H1 (cell line): ENCODE measurements around the gene ABCA13.

Source experiments
- EZH2 ChIP-seq: fragments of 200-600 bp; sonication (generic); IDR thresholded peaks from 2 replicates; pipeline ENCODE4 v1.7.1; 2012; ENCODE audit warnings: low read depth, mild to moderate bottlenecking, moderate library complexity, low read length, inconsistent platforms; ENCODE audit not compliant: severe bottlenecking
- POLR2A ChIP-seq, 2 experiments: IDR thresholded peaks; 1 replicate in 1 of 2; 2 replicates in 1 of 2; pipeline ENCODE4 v1.6.1; 2011; ENCODE audit warnings: low read depth in 2 of 2, low read length in 2 of 2, mild to moderate bottlenecking in 2 of 2; ENCODE audit errors: control extremely low read depth in 1 of 2
- SIN3A ChIP-seq, 2 experiments: IDR thresholded peaks in 1 of 2; conservative IDR thresholded peaks in 1 of 2; 2 replicates each; pipeline ENCODE4 v1.6.1; 2011 to 2012; ENCODE audit warnings: low read length in 2 of 2, improper control_type of control experiment in 1 of 2, low read depth in 1 of 2, mild to moderate bottlenecking in 1 of 2
- SUZ12 ChIP-seq: fragments of 200-600 bp; sonication (generic); IDR thresholded peaks from 2 replicates; pipeline ENCODE4 v1.6.1; 2012; ENCODE audit warnings: mild to moderate bottlenecking, inconsistent platforms, low read length, moderate library complexity, mixed read lengths
- TF ChIP-seq, protein P1 (sequence below), 3 experiments: IDR thresholded peaks; 1 replicate in 2 of 3; 2 replicates in 1 of 3; pipeline versions ENCODE4 v1.5.1 to v1.6.1; 2011; ENCODE audit warnings: low read length in 3 of 3, mild to moderate bottlenecking in 3 of 3, inconsistent platforms in 2 of 3, low read depth in 1 of 3, moderate library complexity in 1 of 3; ENCODE audit not compliant: insufficient read depth in 1 of 3; ENCODE audit errors: control extremely low read depth in 1 of 3

DNA sequence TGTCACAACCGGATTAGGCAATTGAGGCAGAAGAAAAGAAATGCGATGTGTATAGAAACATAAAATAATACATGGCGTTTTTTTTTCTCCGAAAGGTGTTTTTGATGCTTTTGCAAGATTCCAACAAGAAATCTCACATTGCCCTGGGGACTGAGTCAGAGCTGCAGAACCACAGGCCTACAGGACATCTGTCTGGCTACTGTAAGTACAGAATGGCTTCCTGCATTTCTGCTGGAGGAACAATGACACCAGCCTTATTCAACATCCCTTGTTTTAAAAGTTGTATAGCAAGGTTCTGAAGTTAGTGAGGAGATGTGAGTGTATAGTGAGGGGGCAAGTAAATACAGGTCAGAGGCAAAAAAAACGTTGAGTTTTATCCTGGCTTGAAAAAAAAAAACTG is 256.4 kb downstream of the ABCA13 start:
- TF ChIP-seq, protein P1, sequence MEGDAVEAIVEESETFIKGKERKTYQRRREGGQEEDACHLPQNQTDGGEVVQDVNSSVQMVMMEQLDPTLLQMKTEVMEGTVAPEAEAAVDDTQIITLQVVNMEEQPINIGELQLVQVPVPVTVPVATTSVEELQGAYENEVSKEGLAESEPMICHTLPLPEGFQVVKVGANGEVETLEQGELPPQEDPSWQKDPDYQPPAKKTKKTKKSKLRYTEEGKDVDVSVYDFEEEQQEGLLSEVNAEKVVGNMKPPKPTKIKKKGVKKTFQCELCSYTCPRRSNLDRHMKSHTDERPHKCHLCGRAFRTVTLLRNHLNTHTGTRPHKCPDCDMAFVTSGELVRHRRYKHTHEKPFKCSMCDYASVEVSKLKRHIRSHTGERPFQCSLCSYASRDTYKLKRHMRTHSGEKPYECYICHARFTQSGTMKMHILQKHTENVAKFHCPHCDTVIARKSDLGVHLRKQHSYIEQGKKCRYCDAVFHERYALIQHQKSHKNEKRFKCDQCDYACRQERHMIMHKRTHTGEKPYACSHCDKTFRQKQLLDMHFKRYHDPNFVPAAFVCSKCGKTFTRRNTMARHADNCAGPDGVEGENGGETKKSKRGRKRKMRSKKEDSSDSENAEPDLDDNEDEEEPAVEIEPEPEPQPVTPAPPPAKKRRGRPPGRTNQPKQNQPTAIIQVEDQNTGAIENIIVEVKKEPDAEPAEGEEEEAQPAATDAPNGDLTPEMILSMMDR (IDR thresholded peaks at IDR 0.05; ENCODE audit: control extremely low read depth in 1 of 3, insufficient read depth in 1 of 3, low read depth in 1 of 3, low read length in 3 of 3), result no peak
- TF ChIP-seq POLR2A (IDR thresholded peaks at IDR 0.05; ENCODE audit: control extremely low read depth in 1 of 2, low read depth in 2 of 2, low read length in 2 of 2), result no peak
- no peak for TF ChIP-seq EZH2
- no peak for TF ChIP-seq SIN3A (conservative IDR thresholded peaks at IDR 0.05 in 1 of 2, IDR thresholded peaks at IDR 0.05 in 1 of 2; ENCODE audit: low read depth in 1 of 2, low read length in 2 of 2)
- no peak for TF ChIP-seq SUZ12
